ENCODE results near the gene SPCS1. TPM values are rescaled to one million over a fixed set of nuclear protein-coding genes. Genes with fewer than 3 reads are reported as not detected.

The SPCS1 gene
- total and polyA plus RNA-seq, 12 donors: 42.2 to 409 (median 137) TPM

GRCh38 chr3:52739730-52740129, 33.8 kb downstream of the SPCS1 start:
- no peak for DNase-seq
- Histone ChIP-seq H3K27ac (no peak overlapping the region), H3K4me1 (replicated peaks in 1 of 2) (no peaks in the 10 kb centered on the region), H3K4me3 (no peak overlapping the region), H3K27me3 (no peaks in the 10 kb centered on the region), H3K9me3 (replicated peaks in 1 of 3) (no peaks in the 10 kb centered on the region), H3K36me3 (replicated peaks in 1 of 2) (peaks cover 0 to 88% of the 10 kb centered on the region in 2 donors)
- intact Hi-C loops (cut with DNase I): no loop called here
- TF ChIP-seq, protein P1, sequence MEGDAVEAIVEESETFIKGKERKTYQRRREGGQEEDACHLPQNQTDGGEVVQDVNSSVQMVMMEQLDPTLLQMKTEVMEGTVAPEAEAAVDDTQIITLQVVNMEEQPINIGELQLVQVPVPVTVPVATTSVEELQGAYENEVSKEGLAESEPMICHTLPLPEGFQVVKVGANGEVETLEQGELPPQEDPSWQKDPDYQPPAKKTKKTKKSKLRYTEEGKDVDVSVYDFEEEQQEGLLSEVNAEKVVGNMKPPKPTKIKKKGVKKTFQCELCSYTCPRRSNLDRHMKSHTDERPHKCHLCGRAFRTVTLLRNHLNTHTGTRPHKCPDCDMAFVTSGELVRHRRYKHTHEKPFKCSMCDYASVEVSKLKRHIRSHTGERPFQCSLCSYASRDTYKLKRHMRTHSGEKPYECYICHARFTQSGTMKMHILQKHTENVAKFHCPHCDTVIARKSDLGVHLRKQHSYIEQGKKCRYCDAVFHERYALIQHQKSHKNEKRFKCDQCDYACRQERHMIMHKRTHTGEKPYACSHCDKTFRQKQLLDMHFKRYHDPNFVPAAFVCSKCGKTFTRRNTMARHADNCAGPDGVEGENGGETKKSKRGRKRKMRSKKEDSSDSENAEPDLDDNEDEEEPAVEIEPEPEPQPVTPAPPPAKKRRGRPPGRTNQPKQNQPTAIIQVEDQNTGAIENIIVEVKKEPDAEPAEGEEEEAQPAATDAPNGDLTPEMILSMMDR (IDR thresholded peaks at IDR 0.05): no peak
- no peak for TF ChIP-seq POLR2A (IDR thresholded peaks at IDR 0.05)
- 68 to 85% (median 81%) methylated on average over 1 of the region's 1 CpG for WGBS, 4 donors

DNA sequence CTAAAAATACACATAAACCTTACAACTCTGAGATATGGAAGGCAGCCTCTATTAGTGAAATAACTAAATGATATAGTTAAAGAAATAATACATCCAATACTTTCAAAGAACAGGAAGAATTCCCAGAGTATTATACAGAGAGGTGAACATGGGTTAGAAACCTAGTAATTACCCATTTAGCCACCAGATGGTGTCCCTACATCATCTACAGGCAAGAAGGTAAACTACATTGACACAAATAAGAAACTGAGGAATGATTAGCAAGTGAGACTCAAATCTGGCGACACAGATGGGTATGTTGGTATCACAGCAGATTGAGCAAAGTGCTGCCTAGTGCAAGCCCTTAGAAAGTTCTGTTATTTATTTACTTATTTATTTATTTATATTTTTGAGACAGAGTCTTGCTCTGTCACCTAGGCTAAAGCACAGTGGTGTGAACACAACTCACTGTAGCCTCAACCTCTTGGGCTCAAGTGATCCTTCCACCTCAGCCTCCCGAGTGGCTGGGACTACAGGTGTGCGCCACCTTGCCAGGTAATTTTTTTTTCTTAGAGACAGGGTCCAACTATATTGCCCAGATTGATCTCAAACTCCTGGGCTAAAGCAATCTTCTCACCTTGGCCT, 36.6 kb downstream of the SPCS1 start:
- TF ChIP-seq, protein P1 (IDR thresholded peaks at IDR 0.05): peak; percentile 39 to 73 (median 67)
- TF ChIP-seq POLR2A (IDR thresholded peaks at IDR 0.05): no peak
- 74 to 87% (median 85%) methylated on average over 3 of the region's 3 CpGs for WGBS, 4 donors

GRCh38 chr3:52743152-52743551, 37.2 kb downstream of the SPCS1 start:
- no peak overlapping the region for H3K4me3 ChIP-seq
- no peak for TF ChIP-seq POLR2A (IDR thresholded peaks at IDR 0.05)
- TF ChIP-seq, protein P1 (IDR thresholded peaks at IDR 0.05): no peak
- no peaks in the 10 kb centered on the region for H3K9me3 ChIP-seq (replicated peaks in 1 of 3)
- intact Hi-C loops (cut with DNase I): no loop called here
- H3K27me3 ChIP-seq: no peaks in the 10 kb centered on the region
- H3K36me3 ChIP-seq (replicated peaks in 1 of 2): peaks cover 0 to 93% of the 10 kb centered on the region in 2 donors
- DNase-seq: no peak
- H3K4me1 ChIP-seq (replicated peaks in 1 of 2): no peaks in the 10 kb centered on the region
- no peak overlapping the region for H3K27ac ChIP-seq
- WGBS, 4 donors: 90 to 96% (median 92%) methylated on average over 5 of the region's 5 CpGs

More for the DNA sequence above, 36.6 kb downstream of the SPCS1 start:
- intact Hi-C loops (cut with DNase I): no loop called here
- peaks cover 0 to 92% of the 10 kb centered on the region in 2 donors for H3K36me3 ChIP-seq (replicated peaks in 1 of 2)
- H3K4me3 ChIP-seq: no peak overlapping the region
- DNase-seq: peak in 1 of 7 donors; percentile 6
- no peak overlapping the region for H3K27ac ChIP-seq
- H3K9me3 ChIP-seq (replicated peaks in 1 of 3): no peaks in the 10 kb centered on the region
- no peaks in the 10 kb centered on the region for H3K4me1 ChIP-seq (replicated peaks in 1 of 2)
- H3K27me3 ChIP-seq: no peaks in the 10 kb centered on the region

- no peak overlapping the region for H3K4me3 ChIP-seq
- TF ChIP-seq POLR2A (IDR thresholded peaks at IDR 0.05): no peak
- TF ChIP-seq, protein P1 (IDR thresholded peaks at IDR 0.05): no peak
- no peaks in the 10 kb centered on the region for H3K9me3 ChIP-seq (replicated peaks in 1 of 3)
- WGBS, 4 donors: 91 to 98% (median 92%) methylated on average over 2 of the region's 2 CpGs
- H3K27me3 ChIP-seq: no peaks in the 10 kb centered on the region
- no peak overlapping the region for H3K27ac ChIP-seq
- no peaks in the 10 kb centered on the region for H3K4me1 ChIP-seq (replicated peaks in 1 of 2)
- no peak for DNase-seq
- H3K36me3 ChIP-seq (replicated peaks in 1 of 2): peaks cover 0 to 93% of the 10 kb centered on the region in 2 donors
- intact Hi-C loops (cut with DNase I): no loop called here
These were observed 37.8 kb downstream of the SPCS1 start for GRCh38 chr3:52743721-52744120.
